ENCODE data around the gene C2orf92. TPM values are rescaled to one million over a fixed set of nuclear protein-coding genes. Genes with fewer than 3 reads are reported as not detected.
A peak's percentile ranks its signal among the peaks of the same experiment; 100 is the strongest.
"Not testable (repeated sequence)": the region's sequence is repeated elsewhere in the genome, so short reads cannot be mapped to it uniquely, and the experiment has no call there.

The C2orf92 gene
- total RNA-seq, 1 experiment from 2014 or later = 1.0 TPM

- no peak for DNase-seq (ENCODE audit: low read depth)
Observed at GRCh38 chr2:97659256-97660043, 10.1 kb upstream of the C2orf92 start.

GRCh38 chr2:97660044-97660774 lies 9.3 kb upstream of the C2orf92 start:
- DNase-seq (ENCODE audit: low read depth) = no peak

DNA sequence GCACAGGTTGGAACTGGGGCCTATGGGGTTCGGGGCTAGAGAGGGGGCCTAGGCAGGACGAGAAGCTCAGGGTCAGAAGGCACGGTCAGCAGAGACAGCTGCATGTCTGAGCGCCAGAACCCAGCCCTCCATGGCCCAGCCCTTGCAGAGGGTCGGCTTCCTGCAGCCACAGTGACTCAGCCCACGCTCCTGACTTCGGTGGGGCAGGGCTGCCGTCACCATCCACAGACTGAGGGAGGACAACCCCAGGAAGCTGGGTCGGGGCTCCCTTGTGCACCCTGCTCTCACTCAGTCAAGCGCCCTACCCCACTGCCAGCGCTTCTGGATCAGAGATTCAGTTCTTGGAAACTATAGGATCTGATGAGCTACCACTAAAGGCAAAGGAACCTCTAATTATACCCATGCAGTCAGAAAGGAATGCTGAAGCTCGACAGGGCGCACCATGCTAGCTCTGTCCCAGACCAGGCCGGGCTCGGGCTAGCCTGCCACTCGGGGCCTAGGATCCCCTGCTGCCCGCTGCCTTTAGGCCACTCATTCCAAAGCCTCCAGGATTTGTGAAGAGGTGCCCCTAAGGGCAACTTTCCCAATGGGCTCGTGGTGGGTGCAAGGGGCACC lies 8.6 kb upstream of the C2orf92 start:
- no peak for DNase-seq (ENCODE audit: low read depth)

GRCh38 chr2:97661927-97662326 lies 7.6 kb upstream of the C2orf92 start:
- DNase-seq (ENCODE audit: low read depth) = no peak

DNA sequence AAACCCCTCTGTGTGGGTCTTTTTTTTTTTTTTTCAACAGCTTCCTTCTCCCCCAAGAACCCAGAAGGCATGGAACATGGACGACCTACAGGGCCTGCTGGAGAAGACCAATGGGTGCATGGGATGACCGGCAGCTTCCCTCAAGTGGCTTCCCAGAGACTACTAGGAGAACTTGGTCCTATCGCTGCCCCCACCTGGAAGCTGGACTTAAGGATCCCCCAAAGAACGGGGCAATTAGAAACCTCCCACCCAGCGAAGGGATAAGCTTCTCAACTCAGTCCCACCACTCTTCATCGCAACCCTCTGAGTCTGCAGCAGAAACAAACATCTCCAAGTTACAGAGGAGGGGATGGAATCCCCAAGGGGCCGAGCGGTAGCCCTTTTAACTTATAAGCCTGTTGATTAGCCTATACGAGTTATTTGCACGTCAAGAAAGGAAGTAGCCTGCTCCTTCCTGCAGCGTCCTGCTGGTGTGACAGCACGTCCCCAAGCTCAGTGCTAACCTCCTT lies 7.1 kb upstream of the C2orf92 start:
- DNase-seq (ENCODE audit: low read depth) = no peak

GRCh38 chr2:97662895-97663625 lies 6.5 kb upstream of the C2orf92 start:
- DNase-seq (ENCODE audit: low read depth) = peak; percentile 91

- no peak for DNase-seq (ENCODE audit: low read depth)
Observed at GRCh38 chr2:97663626-97663961, 5.9 kb upstream of the C2orf92 start.

GRCh38 chr2:97663962-97664635 lies 5.4 kb upstream of the C2orf92 start, which contains the start of gene ACTR1B:
Gene ACTR1B (minus strand): TSS chr2:97664044. CDS start chr2:97663890, 154 bp downstream.
- peak; percentile 99 for DNase-seq (ENCODE audit: low read depth)

GRCh38 chr2:97664636-97664970 lies 4.9 kb upstream of the C2orf92 start:
- DNase-seq (ENCODE audit: low read depth) = no peak

- DNase-seq (ENCODE audit: low read depth) = no peak
Observed at GRCh38 chr2:97670471-97670870, 958 bp downstream of the C2orf92 start.

GRCh38 chr2:97671526-97671925 lies 2.0 kb downstream of the C2orf92 start:
- DNase-seq (ENCODE audit: low read depth) = no peak

DNA sequence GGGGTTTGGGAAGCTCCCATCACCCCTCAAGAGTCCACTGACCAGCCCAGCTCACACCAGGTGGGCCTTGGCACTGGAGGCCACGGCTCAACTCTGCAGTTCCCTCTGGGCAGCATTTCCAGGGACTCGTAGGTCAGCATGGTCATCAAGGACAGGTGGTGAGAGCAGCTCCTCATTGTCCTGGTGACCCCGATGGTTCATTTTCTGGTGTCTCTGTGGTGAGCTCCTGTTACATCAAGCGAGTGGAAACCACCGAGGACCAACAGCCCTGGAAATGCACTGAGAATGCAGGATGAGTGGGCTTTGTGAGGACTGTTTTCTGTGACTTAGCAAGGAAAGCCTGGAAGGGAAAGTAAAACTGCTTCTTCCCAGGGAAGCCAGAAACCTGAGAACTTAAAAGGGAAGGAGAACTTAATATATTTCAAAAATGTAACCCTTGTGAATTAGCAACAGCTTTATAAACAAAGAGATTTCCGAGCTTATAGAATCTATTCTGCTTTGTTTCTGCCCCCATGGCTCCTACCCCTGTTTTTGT lies 3.2 kb downstream of the C2orf92 start:
- not testable (repeated sequence) for DNase-seq (ENCODE audit: low read depth)

DNA sequence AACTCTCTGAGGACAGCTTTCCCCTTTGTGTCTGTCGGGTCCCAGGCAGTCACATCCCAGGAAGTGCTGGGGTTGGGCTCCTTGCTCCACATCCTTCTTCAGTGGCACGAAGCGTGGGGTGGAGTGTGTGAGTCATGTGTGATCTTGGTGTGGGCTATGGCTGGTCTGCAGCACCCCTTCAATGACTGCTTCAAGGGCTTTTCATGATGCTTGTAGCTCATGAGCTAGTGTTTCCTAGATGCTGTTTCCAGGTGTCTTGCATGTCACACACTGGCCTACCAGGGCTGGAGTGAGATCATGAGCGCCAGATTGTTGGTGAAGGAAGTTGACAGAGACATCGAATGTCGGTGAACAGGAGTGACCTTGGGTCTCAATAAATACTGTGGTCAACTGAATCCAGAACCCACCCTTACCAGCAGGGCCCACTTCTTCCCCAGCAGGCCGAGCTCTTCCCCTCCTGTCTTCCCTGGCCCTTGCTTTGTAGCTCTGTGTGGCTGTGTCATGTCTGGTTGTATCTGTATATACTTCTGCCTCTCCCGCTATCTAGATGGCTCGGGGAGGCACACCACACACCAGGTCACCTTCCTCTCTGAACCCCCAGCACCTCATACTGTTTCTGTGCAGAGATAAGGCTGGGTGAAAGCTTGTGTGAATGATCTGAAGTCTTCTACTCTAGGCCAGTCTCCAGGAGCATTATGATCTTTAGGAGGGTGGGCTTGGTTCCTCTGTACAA lies 3.8 kb downstream of the C2orf92 start:
- DNase-seq (ENCODE audit: low read depth) = peak; percentile 26

DNA sequence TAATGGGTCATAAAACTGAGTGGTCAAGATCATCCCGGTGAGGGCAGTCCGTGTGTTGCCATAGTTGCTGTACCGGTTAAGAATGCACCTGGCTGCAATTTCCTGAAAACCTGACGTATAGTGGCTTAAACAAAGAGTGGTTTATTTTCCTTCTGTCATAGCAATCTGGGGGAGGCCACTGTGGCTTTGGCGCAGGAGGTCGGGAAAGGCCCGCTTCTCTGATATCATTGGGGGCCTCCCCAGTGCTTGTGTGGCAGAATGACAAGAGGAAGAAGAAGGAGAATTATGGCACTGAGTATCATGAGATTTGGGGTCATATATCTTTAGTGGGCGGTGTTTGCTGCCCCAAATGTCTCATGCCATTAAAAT lies 4.4 kb downstream of the C2orf92 start:
- no peak for DNase-seq (ENCODE audit: low read depth)

DNA sequence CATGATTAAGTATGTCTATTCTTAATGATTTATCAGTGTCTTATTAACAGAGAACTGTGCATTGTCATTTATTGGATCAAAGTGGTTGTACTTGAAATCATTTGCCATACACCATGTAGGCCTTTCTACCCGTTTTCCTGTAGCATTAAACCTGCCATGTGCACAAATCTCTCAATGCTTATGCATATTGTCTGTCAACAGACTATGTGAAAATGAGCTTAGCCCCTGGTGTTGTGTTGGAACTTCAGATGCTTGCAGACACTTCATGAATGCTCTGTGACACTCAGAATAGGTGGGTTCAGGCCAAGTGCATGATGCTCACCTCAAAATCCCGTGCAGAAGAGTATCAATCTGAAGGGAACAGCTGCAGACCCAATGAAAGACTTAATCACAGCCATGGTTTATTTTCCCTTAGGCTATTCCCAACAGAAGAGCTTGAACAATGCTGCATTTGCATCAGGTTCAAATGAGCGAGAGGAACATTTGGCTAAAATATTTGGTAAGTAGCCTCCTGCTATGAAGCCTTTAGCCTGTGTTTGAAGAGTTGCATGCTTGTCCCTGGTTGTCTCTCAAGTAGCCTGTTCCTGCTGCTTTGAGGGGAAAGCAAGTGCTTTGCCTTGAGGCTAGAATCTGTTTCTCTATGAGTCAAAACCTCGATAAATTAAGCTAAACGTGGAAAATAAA lies 6.1 kb downstream of the C2orf92 start:
- DNase-seq (ENCODE audit: low read depth) = no peak

DNA sequence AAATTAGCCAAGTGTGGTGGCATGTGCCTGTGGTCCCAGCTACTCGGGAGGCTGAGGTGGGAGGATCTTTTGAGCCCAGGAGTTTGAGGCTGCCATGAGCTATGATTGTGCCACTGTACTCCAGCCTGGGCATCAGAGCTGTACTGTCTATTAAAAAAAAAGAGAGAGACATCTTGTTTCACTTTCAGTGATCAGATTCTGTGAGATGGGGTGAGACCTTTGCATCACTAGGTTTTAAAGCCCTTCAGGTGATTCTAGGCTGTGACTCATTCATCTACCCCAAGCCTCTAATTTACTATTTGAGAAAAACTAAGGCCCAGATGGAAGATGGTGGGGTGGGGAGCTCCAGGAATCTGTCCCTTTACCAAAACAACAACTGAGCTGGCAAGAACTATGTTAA lies 7.1 kb downstream of the C2orf92 start:
- no peak for DNase-seq (ENCODE audit: low read depth)

DNA sequence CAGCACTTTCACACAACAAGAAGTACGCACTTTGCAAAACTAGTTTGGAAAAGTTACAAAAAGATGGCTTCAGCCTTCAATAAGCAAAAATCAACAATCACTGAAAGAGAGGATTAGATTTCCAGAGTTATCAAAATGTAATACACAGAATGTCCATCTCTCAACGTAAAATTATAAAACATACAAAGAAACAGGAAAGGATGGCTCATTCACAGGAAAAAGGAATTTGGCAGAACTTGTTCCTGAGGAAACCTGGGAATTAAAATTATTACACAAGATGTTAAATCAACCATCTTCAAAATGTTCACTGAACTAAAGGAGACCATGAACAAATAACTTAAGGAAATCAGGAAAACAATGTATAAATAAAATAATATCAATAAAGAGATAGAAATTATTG lies 8.0 kb downstream of the C2orf92 start:
- no peak for DNase-seq (ENCODE audit: low read depth)

GRCh38 chr2:97678298-97678697 lies 8.8 kb downstream of the C2orf92 start:
- DNase-seq (ENCODE audit: low read depth) = peak; percentile 29

DNA sequence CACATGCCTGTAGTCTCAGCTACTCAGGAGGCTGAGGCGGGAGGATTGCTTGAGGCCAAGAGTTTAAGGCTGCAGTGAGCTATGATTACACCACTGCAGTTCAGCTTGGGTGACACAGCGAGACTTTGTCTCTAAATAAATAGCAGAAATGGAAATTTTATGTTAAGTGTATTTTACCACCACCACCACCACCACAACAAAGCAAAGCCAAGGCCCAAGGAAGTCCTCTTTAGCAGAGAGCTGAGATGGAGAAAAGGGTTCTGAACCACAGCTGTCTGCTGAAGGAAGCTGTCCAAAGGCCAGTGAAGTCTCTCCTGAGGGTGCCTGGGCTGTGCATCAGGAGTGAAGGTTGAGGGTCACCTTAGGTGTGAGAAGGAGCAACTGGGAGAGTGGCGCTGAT lies 17.7 kb downstream of the C2orf92 start:
- not testable (repeated sequence) for DNase-seq (ENCODE audit: low read depth)
